ENCODE data around the gene LTBR.

LTBR gene

DNA sequence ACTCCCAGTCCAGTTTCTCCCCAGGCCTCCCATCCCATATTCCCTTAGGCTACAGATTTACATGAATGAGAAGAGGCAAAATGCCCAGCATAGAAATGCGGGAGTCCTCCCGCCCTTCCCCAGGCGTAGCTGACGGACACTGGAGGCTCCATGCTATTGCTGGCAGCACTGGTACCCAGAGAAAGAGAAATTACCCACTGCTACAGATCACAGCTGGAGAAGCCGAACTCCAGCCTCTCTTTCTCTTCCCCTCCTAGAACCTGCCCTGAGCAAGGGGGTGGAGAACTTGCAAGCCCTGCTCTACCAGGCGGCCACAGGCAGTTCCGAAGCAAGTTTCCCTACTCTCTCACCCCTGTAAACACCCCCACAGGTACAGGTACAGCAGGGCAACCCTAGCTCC, 3.6 kb downstream of the LTBR start:
- DNase-seq (ENCODE audit: low read depth) = no peak
- TF ChIP-seq, protein P1, sequence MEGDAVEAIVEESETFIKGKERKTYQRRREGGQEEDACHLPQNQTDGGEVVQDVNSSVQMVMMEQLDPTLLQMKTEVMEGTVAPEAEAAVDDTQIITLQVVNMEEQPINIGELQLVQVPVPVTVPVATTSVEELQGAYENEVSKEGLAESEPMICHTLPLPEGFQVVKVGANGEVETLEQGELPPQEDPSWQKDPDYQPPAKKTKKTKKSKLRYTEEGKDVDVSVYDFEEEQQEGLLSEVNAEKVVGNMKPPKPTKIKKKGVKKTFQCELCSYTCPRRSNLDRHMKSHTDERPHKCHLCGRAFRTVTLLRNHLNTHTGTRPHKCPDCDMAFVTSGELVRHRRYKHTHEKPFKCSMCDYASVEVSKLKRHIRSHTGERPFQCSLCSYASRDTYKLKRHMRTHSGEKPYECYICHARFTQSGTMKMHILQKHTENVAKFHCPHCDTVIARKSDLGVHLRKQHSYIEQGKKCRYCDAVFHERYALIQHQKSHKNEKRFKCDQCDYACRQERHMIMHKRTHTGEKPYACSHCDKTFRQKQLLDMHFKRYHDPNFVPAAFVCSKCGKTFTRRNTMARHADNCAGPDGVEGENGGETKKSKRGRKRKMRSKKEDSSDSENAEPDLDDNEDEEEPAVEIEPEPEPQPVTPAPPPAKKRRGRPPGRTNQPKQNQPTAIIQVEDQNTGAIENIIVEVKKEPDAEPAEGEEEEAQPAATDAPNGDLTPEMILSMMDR (conservative IDR thresholded peaks at IDR 0.05; ENCODE audit: low read depth, low read length) = no peak
- no peak overlapping the region for H3K4me3 ChIP-seq (ENCODE audit: low read length)

DNA sequence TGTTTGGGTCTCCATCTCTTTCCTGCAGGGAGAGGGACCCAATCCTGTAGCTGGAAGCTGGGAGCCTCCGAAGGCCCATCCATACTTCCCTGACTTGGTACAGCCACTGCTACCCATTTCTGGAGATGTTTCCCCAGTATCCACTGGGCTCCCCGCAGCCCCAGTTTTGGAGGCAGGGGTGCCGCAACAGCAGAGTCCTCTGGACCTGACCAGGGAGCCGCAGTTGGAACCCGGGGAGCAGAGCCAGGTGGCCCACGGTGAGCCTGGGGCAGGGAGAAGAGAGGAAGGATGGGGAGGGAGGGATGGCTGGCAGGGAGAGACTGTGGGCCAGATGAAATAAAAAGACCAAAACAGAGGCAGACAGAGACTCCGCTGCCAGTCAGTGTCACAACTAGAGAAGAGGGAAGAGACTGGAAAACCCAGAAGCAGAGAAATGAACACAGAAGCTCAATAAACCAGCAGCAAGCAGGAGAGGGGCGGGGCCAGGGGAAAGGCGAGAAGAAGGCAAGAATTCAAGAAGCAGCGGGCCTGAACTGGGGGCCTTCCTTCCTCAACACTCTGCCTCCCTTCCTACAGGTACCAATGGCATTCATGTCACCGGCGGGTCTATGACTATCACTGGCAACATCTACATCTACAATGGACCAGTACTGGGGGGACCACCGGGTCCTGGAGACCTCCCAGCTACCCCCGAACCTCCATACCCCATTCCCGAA, 6.3 kb downstream of the LTBR start:
- TF ChIP-seq, protein P1 (conservative IDR thresholded peaks at IDR 0.05; ENCODE audit: low read depth, low read length) = no peak
- H3K4me3 ChIP-seq (ENCODE audit: low read length) = no peak overlapping the region
- DNase-seq (ENCODE audit: low read depth) = no peak

DNA sequence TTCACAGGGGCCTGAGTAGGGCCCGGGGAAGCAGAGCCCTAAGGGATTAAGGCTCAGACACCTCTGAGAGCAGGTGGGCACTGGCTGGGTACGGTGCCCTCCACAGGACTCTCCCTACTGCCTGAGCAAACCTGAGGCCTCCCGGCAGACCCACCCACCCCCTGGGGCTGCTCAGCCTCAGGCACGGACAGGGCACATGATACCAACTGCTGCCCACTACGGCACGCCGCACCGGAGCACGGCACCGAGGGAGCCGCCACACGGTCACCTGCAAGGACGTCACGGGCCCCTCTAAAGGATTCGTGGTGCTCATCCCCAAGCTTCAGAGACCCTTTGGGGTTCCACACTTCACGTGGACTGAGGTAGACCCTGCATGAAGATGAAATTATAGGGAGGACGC, 7.1 kb downstream of the LTBR start:
- TF ChIP-seq, protein P1 (conservative IDR thresholded peaks at IDR 0.05; ENCODE audit: low read depth, low read length) = no peak
- H3K4me3 ChIP-seq (ENCODE audit: low read length) = no peak overlapping the region
- no peak for DNase-seq (ENCODE audit: low read depth)

DNA sequence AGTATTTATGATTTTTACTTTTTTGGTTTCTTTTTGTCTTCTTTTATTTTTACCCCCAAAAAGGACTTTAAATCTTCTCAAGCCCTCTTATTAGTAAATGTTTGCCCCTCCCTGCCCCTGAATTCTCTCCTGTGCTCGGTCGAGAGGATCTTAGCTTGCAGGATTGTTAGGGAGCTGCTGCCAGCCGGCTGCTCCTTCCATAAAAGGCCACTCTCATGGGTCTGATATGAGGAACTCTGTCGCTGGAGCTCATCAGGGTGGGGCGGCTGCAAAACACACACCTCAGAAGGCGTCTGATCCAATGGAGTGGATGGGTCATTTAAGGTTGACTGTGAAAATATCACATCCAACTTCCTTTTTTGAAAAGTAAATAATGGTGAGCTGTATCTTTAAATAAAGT, 8.5 kb downstream of the LTBR start:
- DNase-seq (ENCODE audit: low read depth) = no peak
- TF ChIP-seq, protein P1 (conservative IDR thresholded peaks at IDR 0.05; ENCODE audit: low read depth, low read length) = no peak
- H3K4me3 ChIP-seq (ENCODE audit: low read length) = no peak overlapping the region

DNA sequence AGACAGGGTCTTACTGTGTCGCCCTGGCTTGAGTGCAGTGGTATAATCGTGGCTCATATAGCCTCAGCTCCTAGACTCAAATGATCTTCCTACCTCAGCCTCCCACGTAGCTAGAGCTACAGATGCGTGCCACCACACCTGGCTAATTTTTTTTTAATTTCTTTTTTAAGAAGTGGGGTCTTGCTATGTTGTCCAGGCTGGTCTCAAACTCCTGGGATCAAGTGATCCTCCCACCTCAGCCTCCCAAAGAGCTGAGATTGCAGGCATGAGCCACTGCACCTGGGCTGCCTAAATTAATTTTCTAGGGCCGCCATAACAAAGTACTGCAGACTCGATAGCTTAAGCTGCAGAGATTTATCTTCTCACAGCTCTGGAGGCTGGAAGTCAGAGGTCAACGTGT, 9.1 kb downstream of the LTBR start:
- no peak overlapping the region for H3K4me3 ChIP-seq (ENCODE audit: low read length)
- TF ChIP-seq, protein P1 (conservative IDR thresholded peaks at IDR 0.05; ENCODE audit: low read depth, low read length) = no peak
- DNase-seq (ENCODE audit: low read depth) = no peak

- no peak for DNase-seq (ENCODE audit: low read depth)
- no peak overlapping the region for H3K4me3 ChIP-seq (ENCODE audit: low read length)
- TF ChIP-seq, protein P1 (conservative IDR thresholded peaks at IDR 0.05; ENCODE audit: low read depth, low read length) = no peak
Observed at GRCh38 chr12:6394398-6394797, 10.4 kb downstream of the LTBR start.

DNA sequence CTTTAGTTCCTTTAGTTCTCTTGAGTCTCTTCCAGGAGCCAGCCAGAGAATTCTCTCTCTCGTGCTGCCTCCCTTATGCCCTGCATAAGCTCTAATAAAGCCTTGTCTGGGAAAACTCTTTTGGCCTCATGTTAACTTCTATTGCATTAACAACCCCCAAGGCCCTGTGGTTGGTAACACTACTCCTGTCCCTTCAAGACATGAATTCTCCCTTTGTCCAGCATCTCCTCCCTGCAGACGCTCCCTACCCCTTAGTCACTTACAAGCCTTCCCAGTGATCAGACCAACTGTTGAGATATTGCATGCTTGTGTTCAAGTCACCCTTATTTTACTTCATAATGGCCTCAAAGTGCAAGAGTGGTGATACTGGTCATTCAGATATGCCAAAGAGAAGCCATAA, 12.1 kb downstream of the LTBR start:
- TF ChIP-seq, protein P1 (conservative IDR thresholded peaks at IDR 0.05; ENCODE audit: low read depth, low read length) = no peak

More for the DNA sequence above, 12.1 kb downstream of the LTBR start:
- no peak for DNase-seq (ENCODE audit: low read depth)
- H3K4me3 ChIP-seq (ENCODE audit: low read length) = no peak overlapping the region
